HG03460 (cell line): ENCODE data around the gene TSPAN9.

ENCODE experiments used
- ATAC-seq: cut with Tn5 transposase; IDR thresholded peaks from one replicate; pipeline ENCODE4 v1.9.1; 2021; ENCODE audit not compliant: unreplicated experiment

Gene TSPAN9

DNA sequence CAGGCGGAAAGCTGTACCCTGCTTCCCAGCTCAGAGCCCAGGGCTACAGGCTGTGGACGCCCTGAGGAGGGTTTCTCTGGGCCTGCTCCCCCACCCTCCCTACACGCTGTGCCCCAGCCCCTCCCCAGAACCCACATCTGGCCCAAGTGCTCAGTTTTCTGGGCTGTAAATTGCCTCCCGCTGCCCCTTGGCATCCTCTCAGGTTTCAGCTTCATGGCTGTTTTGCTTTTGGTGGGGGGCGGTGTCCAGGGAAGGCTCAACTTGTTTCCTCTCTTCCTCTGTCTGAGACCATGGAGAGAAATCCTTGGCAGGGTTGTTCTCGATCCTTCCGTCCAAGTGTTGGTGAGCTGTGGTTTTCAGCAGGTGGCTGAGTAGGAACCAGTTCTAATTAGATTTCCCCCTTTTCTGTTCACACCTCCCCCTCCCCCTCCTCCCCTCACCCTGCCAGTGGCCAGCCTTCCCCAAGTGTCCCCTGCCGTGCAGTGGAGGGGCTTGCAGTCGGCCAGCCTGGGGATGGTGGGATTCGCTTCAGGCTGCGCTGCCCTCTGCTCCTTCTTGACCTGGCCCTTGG, 61.8 kb downstream of the TSPAN9 start:
- ATAC-seq = no peak

DNA sequence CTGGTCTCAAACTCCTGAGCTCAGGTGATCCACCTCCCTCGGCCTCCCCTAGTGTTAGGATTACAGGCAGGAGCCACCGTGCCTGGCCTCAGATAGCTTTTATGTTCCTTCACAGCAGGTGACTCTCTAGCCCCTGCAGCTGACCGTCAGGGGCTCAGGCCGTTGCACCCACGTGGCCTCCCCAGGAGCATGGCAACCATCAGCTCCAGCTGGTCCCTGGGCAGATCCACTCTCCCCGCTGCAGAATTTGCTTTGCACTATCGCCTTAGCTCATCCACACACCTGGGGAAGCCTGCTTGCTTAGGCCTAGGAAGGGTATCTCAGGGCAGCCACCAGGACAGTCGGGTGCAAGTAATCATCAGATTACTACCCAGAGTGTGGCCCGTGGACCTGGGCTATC, 62.6 kb downstream of the TSPAN9 start:
- ATAC-seq = no peak

DNA sequence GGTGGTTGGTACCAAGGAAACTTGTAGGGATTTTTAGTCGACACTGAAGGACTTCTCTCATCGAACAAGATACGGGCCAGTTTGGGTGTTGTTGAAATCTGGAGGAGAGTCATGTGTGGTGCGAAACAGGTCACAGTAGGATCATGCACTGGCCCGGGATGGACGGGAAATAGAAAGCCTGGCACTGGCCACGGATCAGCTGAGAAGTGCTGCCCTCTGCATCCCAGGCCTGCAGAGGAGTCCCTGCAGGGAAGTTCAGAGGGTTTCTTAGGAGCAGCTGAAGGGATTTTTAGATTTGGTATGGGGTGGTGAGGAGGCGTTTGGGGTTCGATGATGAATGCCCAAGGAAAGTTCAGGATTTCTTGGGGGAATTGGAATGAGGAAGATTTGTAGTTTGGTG, 63.1 kb downstream of the TSPAN9 start:
- ATAC-seq = no peak

DNA sequence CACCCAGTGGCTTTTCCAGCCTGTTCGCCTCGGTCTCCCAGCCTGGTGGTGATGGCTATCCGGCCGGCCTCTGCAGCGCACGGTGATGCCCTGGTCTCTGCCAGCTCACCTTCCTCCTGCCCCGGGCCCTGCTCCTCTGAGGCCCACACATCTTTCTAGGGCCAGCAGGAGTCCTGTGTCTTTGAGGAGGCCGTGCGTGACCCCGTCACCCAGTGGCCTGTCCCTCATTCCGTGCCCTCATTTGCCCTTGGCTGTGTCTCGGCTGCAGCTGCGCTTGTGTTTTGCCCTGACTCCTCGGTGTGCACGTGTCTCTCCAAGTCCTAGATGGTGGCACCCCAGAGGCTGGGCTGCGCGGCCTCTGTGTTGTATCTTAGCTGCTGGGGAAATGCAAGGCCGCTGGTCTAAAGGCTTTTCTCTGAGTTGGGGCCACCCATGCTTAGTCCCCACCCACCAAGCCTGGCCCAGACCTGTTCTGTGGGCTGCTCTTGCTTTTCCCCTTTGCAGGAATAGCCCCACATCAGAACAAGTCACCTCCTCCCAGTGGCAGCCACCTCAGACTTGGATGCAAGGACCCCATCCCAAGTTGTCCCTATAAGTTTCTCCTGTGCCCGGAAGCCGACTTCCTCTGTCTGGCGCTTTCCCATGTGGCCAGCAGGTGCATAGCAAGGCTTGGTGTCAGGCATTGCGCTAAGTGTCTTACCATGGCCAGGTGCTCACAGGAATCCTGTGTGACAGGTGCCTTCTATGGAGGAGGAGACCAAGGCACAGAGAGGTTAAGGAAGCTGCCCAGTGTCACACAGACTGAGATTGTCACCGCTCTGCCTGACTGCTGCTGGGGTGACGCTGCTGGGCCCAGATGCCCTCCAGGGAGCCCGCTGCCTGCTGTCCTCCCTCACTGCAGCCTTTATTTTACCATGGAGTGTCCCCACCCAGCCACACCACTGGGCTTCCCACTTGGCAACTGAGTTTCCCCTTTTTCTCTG, 64.5 kb downstream of the TSPAN9 start:
- no peak for ATAC-seq

DNA sequence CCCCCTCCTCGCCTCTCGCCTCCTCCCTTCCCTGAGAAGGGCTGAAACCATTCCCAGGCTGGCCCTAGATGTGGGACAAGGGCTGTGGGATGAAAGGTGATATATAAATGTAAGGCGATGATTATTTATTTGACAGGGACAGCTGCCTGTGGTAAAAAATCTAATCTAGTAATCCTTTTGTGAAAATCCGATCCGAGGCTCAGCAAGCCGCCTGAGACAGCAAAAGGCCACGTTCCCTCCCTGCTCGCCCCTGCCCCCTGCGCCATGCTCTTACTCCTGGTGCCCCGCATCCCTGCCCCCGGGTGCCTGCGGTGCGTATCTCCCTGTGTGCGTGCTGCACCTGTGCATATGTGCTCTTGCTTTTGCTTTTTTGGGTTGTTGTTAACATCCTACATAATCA, 65.2 kb downstream of the TSPAN9 start:
- no peak for ATAC-seq

DNA sequence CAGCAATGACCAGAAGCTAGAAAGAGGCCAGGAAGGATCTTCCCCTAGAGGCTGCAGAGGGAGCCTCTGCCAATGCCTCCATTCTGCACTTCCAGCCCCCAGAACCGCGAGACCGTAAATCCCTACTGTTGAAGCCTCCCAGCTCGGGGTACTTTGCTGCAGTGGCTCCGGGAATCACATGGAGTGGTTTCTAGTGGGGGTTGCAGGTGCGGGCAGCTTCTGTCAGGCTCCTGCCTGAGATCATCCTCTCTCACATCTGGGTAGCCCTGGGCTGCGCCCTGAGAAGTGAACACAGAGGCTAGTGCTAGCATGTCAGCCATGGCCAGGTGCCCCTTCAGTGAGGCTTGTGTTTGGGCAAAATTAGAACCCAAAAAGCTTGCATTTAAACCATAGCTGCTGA, 67.3 kb downstream of the TSPAN9 start:
- ATAC-seq = no peak

DNA sequence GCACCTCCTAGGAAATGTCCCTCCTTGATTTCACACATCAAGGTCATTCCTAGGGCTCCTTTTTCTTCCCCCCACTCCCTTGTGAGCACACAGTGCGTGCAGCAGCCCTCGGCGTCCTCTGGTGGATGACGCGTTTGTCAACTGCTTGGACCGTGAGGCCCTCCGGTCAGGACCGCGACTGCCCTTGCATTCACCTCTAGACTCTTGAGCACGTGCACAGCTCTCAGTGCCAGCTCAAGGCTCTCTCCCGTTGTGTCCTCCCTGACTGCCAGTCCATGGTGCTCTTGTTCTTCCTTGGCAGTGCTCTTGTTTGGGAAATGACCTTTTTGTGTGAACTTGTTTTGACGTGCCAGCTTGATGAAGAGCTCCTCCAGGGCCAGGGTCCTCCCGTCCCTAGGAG, 67.9 kb downstream of the TSPAN9 start:
- ATAC-seq = no peak

DNA sequence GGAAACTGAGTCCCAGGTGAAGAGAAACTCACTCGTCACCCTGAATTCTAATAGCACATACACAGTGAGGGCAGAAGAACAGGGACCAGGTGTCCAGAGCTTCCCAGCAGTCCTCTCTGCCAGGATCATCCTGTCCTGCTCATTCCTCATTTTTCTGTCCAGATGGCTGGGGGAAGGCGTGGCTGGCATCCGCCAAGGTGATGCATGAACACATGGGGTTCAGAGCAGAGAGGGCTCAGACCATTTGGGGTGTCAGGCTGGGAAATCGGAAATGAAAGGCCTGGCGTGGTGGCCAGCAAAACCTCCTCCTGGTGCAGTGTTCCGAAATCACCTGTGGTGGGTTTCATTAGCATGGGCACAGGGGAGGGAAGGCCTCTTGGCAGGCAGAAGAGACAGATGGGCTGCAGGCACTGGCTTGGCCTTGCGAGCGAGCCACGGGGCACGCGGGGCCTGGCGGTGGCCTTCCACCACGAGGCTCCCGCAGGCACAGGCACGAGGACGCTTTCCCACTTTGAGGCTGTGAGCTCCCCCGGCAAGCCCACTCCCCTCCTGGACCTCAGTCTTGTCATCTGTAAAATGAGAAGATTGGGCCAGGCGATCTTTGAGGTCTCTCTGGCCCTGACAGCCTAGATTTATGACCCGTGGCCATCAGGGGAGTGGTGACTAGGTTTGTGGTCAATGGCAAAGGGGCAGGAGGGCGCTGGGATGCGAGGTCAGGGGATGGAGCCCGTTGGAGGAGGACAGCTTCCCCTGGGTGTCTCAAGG, 68.5 kb downstream of the TSPAN9 start:
- ATAC-seq = no peak

DNA sequence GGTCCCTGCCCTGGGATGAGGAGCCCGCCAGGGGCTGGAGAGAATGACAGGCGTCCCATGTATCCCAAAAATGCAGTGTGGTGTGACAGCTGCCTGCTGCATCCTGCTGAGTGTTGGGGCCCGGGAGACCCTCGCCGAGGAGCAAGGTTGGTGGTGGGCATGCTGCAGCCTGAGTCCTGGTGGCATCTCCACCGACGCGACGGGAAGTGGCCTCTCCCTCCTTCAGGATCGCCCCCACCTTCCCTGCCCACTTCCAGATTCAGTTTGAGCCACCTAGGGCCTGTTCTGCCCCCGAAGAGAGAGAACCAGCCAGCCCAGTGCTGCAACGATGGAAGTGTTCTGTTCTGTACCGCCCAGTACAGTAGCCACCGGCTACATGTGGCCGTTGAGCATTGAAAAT, 70.1 kb downstream of the TSPAN9 start:
- ATAC-seq = no peak

DNA sequence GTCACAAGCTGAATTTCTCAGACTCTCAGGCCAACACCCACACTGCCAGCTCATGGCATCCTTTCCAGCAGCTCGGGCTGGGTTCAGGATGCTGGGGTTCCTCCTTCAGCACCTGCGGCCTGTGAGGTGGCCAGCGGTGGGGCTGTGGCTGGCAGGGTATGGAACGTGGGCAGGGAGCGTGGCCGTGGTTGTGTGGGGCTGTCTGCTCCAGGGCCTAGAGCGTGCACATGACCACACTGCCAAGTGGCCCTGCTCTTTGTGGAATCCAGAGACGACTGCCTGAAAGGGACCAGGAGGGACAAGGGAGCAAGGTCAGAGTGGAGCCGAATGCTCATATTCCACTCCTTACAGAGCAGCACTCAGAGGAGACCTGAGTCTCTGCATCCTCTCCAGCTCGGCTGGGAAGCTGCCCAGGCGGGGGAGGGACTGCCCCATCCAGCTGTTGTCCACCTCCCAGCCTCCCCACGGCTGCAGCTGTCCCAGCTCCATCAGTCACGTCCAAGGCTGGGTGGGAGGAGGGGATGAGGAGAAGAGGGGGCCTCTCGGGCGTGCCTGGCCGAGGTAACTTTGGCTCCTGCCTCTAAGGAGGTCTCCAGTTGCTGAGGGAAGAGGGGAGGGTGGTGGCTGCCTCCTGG, 71.3 kb downstream of the TSPAN9 start:
- no peak for ATAC-seq

DNA sequence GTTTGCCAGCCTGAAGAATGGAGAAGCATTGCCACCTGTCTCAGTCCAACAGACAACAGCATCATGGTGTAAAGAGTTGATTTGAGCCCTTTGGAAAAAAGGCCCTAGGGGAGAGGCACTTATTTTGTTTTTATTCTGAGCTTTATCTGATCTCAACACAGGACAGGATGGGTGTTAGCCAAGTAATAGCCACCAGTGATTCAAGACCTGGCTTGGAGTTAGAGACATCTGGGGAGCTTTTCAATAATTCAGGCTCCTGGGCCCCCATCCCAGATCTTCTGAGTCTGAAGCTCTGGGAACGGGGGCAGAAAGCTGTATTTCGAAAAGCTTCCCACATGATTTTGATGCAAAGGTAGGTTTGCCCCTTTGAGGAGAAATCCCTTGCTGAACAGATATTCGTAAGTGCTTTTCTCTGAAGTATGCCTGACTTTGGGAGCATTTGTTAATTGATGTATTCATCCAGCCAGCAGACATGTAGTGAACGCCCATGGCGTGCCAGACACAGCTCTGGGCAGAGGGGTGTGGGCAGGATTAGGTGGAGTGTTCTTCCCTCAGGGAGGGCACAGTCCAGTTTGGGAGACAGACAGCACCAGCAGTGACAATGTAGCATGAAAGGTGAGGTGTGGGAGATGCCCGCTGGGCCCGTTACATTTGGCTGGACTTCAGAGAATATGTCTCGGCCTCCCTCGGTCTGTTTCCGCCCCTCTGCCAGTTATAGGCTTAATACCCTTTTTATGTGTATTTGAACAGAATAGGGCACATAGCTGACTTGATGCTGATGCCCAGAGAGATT, 72.5 kb downstream of the TSPAN9 start:
- ATAC-seq = no peak

DNA sequence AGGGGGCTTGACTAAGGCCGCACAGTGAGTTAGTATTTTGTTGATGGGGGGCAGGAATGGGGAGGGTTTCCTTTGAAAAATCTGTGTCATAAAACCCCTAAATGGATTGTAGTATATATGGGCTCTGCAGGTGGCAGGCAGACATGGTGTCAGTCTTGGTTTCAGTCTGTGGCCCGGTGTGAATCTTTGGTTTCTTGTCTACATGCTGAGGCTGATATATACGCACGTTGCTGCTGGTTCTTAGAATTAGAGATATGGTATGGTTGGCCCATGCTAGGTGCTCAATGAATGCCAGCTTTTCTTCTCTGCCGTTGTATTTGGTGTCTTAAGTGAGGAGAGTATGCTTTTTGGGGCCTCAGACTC, 73.1 kb downstream of the TSPAN9 start:
- ATAC-seq = no peak

DNA sequence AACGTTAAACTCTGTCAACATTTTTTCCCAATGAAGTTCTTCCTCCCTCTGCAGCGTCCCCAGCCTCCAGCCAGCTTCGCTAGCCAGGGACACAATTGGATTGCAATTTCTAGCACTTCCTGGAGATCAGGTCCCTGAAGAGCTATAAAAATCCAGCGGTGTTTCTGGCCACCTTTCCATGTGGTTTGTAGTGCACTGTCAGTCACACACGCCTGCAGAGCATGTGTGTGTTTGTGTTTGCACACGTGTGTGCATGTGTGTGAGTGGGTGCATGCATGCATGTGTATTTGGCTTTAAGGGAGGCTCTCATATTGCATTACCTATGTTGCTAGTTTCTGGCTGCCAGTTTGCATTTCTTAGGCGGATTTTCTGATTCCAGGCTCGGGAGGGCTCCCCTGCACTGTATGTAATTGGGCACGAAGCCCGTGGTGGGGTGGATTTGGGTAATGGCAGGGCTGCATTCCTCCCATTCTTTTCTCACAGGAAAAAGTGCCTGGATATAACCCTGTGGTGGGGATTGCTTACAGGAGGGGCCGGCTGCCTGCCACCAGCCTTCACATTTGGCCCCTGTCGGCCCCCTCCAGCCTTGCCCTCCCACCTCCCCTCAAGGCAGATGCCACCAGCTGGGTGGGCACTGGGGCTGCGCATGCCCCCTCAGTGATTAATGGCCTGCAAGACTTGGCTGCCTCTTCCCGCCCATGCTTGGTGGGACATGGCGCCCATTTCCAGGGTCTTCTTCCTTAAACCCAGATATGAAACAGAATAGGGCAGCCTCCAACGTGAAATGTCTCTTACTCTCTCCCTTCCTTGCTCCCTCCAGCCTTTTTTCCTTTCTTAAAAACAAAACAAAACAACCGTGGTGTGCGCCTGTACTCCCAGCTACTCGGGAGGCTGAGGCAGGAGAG, 74.0 kb downstream of the TSPAN9 start:
- ATAC-seq = no peak

DNA sequence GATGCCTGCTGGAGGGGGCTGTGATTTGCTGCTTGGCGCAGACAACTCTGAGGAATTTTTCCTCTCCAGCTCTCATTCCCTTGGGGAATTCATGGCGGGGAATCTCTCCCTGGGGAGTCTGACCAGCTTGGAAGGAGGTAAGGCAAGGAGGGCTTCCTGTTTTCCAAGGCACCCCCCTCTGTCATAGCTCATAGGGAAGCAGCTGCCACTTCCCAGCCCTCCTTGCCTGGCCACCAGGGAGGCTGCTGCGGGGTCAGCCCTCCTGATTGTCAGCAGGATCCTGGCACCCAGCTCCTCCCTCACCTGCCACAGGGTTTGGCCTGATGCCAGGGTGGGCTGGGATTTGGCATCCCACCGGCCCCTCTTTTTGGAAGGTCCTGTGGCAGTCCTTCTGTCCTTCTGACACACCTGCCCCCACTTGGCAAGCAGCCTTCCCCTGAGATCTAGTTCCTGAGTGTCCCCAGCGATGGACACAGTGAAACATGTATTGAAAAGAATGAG, 74.9 kb downstream of the TSPAN9 start:
- no peak for ATAC-seq

DNA sequence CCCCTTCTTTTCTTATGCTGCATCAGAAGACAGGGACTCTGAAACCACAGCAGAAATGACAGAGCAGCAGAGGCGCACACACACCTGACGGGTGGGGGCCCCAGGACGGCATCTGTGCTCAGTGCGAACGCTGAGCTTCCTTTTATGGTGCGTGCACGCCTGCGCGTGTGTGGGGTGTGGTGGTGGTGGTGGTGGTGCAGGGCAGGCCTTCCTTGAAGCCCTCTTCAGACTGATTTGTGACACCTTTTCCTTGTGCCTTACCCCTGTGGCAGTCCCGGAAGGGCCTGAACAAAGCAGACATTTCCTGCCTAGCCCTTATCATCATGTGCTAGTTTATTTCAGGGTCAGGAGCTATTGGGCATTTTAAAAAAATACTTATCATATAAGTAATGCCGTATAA, 75.7 kb downstream of the TSPAN9 start:
- no peak for ATAC-seq

DNA sequence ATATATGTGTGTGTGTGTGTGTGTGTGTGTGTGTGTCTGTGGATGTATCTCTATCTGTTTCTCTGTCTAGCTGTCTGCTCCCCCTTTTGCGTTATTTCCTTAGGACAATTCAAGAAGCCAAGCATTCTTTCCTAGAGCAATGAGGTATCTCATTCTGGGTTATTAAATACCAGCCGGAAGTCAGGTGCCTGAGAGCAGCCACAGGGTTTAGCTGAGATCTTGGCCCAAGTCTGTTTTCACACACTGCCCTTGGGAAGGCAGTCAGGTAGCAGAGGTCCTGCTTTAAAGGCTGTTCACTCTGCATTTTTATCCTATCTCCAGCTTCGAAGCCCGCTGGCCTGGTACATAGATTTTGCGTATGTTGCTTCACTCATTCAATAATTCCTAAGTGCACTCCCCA, 76.8 kb downstream of the TSPAN9 start:
- ATAC-seq = no peak

DNA sequence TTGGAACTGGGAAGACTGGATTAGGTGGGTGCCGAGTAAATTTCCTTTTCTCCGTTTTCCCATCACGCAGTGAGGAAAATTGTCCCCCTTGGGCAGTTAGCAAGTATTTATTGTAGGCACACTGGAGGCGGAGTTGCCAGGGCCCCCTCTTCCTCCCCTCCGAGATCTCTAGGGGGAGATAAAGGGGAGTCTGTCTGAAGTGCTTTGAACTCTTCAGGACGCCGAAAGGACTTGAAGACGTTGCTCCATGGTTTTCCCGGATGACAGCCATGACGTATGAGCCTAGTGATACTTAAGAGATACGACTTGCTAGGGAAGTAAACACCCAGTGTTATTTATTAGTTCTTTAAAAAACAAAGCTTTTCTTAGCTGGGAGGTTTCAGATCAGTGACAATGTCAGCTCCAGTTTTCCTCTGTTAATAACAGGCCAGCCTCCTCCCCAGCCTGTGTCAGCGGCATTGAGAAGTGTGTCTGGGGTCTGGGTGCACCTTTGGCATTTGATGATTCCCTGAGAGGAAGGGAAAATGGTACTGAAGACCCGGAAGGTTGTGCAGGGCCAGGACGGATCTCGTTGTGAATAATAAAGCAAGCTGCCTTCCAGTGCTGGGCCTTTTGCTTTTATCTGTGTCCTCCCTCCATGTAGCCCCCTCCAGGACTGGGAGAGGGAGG, 78.7 kb downstream of the TSPAN9 start:
- ATAC-seq = no peak

DNA sequence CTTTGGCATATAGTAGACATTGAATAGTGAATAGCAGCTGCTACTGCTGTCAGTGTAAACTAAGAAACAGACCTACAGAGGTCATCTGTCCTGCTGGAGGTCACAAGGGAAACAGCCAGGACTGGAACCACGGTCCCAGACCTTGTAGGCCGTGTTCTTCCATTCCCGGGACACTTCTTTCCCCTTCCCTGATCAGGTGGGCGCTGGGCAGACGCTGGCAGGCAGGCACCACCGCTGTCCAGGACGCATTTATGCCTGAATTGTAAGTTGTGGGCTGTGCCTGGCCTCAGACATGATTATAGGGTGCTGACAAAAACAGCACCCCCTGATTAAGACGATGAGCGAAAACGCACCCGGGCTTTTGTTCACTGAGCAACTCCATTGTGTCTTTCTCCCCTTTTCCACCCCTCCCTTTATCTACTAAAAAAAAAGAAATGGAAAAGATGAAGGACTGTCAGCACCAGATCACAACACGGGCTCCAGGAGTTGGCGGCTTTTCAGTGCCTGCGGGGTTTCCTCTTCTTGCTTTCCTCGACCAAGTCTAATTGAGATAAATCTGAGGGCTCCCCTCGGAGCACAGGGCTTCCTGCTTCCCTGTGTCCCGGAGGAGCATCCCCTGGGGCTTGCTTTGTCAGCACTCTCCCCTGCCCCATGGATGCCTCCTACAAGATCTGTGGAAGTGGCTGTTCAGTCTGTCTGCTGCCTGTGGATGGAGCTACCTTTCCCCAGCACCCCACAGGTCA, 80.6 kb downstream of the TSPAN9 start:
- ATAC-seq = no peak
